Stomach (tissue), 9 donors: ENCODE measurements around the gene IL16. TPM values are rescaled to one million over a fixed set of nuclear protein-coding genes. Genes with fewer than 3 reads are reported as not detected.
A peak's percentile ranks its signal among the peaks of the same experiment; 100 is the strongest.

Source experiments
- DNase-seq, 2 donors: peaks; one replicate each; pipeline versions ENCODE4 v3.0.0 to v3.0.0-alpha.2; 2013 to 2019
- H3K27ac ChIP-seq, 5 donors: fragments of 200-600 bp in 4 of 5; sonication (generic) in 4 of 5; one replicate each; pipeline ENCODE4 v1.5.1; 2013 to 2019; ENCODE audit warnings: mild to moderate bottlenecking in 1 of 5, moderate library complexity in 1 of 5
- H3K27me3 ChIP-seq, 3 donors: fragments of 200-600 bp; sonication (generic); one replicate each; pipeline ENCODE4 v1.5.1; 2017 to 2019; ENCODE audit warnings: mixed run types in 1 of 3
- H3K36me3 ChIP-seq, 4 donors: fragments of 200-600 bp; sonication (generic); 1 replicate in 3 of 4; 2 replicates in 1 of 4; pipeline ENCODE4 v1.5.1; 2016 to 2019
- H3K4me1 ChIP-seq, 4 donors: fragments of 200-600 bp; sonication (generic); one replicate each; pipeline ENCODE4 v1.5.1; 2016 to 2019
- H3K4me3 ChIP-seq, 4 donors: fragments of 200-600 bp; sonication (generic) in 3 of 4; one replicate each; pipeline ENCODE4 v1.5.1; 2016 to 2019; ENCODE audit warnings: mild to moderate bottlenecking in 1 of 4
- H3K9me3 ChIP-seq, 4 donors: fragments of 200-600 bp; sonication (generic); one replicate each; pipeline ENCODE4 v1.5.1; 2016 to 2019
- EP300 ChIP-seq: sonication (generic); formaldehyde crosslinking; IDR thresholded peaks from one replicate; pipeline ENCODE4 v1.6.1; 2017; ENCODE audit warnings: antibody characterized with exemption
- POLR2A ChIP-seq, 4 donors: fragments of 450-650 bp; IDR thresholded peaks; one replicate each; pipeline ENCODE4 v1.6.1; 2016; ENCODE audit warnings: antibody characterized with exemption in 4 of 4, control low read depth in 2 of 4, mild to moderate bottlenecking in 1 of 4, moderate library complexity in 1 of 4
- POLR2AphosphoS5 ChIP-seq, 3 donors: sonication (generic); formaldehyde crosslinking; IDR thresholded peaks; one replicate each; pipeline ENCODE4 v1.6.1; 2016; ENCODE audit warnings: antibody characterized with exemption in 3 of 3
- WGBS, 5 donors: extraction: QIAGEN DNeasy Blood & Tissue Kit in 3 of 5; methylation state at CpG; one replicate each; pipeline versions ENCODE4 v1.1.5 to v1.1.7; 2013 to 2018; 5-methylcytosine and 5-hydroxymethylcytosine counted together
- intact Hi-C: fragments of 100-400 bp; cut with DNase I; formaldehyde crosslinking; loops from one replicate; pipeline ENCODE4 v1.15.1; 2023; ENCODE audit warnings: low total_unique reads
- polyA plus RNA-seq, 3 donors: library from polyadenylated mRNA; stranded (reverse); fragments of 200-250 nt; gene quantifications; one replicate each; pipeline ENCODE4 v1.2.3, GENCODE V29; 2013
- total RNA-seq, 5 donors: library from RNA; depleted of rRNA; stranded (reverse); fragments of >200 nt; gene quantifications; one replicate each; pipeline versions ENCODE4 v1.1.0 to v1.2.3, GENCODE V29; 2014 to 2016
- TF ChIP-seq, protein P1 (sequence below), 7 experiments: fragments of 450-650 bp in 4 of 7; fragments of 200-600 bp in 3 of 7; sonication (generic) in 3 of 7; IDR thresholded peaks; one replicate each; pipeline ENCODE4 v1.5.1; 2016 to 2019; ENCODE audit warnings: antibody characterized with exemption in 7 of 7, control low read depth in 2 of 7, mild to moderate bottlenecking in 1 of 7
- donor health status: healthy with polysubstance abuse.
- donor health status: Bipolar disorder and iron deficiency.
- donor health status: healthy.

Gene IL16
- total and polyA plus RNA-seq, 8 donors, result 4.9 to 21.0 (median 8.7) TPM

DNA sequence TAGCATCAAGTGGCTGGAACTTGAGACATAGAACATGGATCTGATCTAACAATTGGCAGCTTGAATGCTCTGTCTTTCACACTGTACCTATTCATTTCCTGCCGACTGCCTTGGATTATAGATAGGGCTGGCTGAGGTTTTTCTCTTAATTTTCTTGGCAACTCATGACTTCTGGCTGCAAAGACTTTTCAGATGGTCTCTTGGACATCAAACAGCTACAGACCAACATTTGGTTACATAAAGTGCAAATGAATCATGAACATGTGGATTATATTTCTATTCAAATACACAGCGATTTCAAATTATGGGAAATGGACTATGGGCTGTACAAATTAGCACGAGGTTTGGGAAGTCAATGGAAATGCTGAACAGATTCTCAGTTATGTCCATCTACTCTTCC, 26.2 kb upstream of the IL16 start:
- Histone ChIP-seq H3K27ac (no peak overlapping the region), H3K4me1 (peaks cover 8 to 24% (median 16%) of the 10 kb centered on the region in 4 donors), H3K4me3 (no peak overlapping the region), H3K9me3 (no peaks in the 10 kb centered on the region), H3K27me3 (peaks cover 0 to 3% (median 0%) of the 10 kb centered on the region in 3 donors), H3K36me3 (no peaks in the 10 kb centered on the region)
- WGBS, 5 donors, result 53 to 59% (median 57%) methylated on average over 3 of the region's 3 CpGs
- DNase-seq, result no peak
- TF ChIP-seq POLR2A (IDR thresholded peaks at IDR 0.05) (no peak), POLR2AphosphoS5 (IDR thresholded peaks at IDR 0.05) (no peak), EP300 (no peak)
- TF ChIP-seq, protein P1, sequence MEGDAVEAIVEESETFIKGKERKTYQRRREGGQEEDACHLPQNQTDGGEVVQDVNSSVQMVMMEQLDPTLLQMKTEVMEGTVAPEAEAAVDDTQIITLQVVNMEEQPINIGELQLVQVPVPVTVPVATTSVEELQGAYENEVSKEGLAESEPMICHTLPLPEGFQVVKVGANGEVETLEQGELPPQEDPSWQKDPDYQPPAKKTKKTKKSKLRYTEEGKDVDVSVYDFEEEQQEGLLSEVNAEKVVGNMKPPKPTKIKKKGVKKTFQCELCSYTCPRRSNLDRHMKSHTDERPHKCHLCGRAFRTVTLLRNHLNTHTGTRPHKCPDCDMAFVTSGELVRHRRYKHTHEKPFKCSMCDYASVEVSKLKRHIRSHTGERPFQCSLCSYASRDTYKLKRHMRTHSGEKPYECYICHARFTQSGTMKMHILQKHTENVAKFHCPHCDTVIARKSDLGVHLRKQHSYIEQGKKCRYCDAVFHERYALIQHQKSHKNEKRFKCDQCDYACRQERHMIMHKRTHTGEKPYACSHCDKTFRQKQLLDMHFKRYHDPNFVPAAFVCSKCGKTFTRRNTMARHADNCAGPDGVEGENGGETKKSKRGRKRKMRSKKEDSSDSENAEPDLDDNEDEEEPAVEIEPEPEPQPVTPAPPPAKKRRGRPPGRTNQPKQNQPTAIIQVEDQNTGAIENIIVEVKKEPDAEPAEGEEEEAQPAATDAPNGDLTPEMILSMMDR (IDR thresholded peaks at IDR 0.05), result no peak
- intact Hi-C loops, result no loop called here

DNA sequence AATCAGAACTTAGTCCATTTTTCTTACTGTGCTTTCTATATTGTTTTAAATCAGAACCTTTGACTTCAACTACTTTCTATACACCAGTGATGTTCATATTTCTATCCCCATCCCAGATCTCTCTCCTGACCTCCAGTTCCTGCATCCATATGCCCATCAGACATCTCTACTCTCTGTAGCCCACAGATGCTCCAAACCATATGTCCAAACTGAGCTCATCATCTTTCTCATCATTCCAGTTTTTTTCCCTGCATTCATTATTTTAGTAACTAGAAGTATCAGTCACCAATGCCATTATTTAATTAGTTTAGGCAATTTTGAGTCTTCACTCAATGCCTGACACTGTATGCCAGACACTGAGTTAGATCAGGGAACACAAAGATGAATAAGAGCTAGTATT, 25.4 kb upstream of the IL16 start:
- Histone ChIP-seq H3K27me3 (peaks cover 0 to 3% (median 0%) of the 10 kb centered on the region in 3 donors), H3K27ac (no peak overlapping the region), H3K36me3 (no peaks in the 10 kb centered on the region), H3K4me1 (peaks cover 8 to 23% (median 16%) of the 10 kb centered on the region in 4 donors), H3K9me3 (no peaks in the 10 kb centered on the region), H3K4me3 (no peak overlapping the region)
- no peak for DNase-seq
- TF ChIP-seq EP300, result no peak
- intact Hi-C loops, result no loop called here

DNA sequence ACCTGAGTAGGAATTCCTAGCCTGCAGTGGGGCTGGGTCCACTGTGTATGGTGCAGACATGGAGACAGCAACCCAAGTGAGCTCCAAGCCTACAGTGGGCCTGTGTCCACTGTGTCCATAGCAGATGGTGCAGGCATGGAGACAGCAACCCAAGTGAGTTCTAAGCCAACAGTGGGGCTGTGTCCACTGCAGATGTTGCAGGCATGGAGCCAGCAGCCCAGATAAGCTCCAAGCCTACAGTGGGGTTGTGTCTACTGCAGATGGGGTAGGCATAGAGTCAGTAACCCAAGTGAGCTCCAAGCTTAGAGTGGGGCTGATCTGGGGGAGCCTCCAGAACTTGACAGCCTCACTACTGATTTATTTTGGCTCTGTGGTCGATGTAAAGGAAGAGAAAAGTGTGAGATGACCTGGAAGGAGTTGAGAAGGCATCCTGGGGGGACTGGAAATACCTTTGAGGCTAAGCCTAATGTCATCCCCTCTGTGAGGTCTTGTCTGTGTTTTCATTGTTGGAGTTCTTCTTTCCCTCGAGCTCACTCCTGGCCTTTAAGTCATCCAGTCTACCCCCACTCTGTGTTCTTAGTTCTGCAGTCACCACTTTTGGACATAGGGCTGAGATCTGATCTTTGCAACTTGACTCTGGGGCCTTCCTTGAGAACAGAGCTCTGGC, 22.4 kb upstream of the IL16 start:
- DNase-seq, result no peak
- Histone ChIP-seq H3K27me3 (peaks cover 0 to 3% (median 0%) of the 10 kb centered on the region in 3 donors), H3K9me3 (no peaks in the 10 kb centered on the region), H3K27ac (no peak overlapping the region), H3K4me3 (no peak overlapping the region), H3K4me1 (no peaks in the 10 kb centered on the region), H3K36me3 (no peaks in the 10 kb centered on the region)
- TF ChIP-seq, protein P1 (IDR thresholded peaks at IDR 0.05), result no peak
- TF ChIP-seq POLR2A (IDR thresholded peaks at IDR 0.05) (no peak), POLR2AphosphoS5 (IDR thresholded peaks at IDR 0.05) (no peak), EP300 (no peak)
- 60 to 83% (median 70%) methylated on average over 2 of the region's 2 CpGs for WGBS, 5 donors
- intact Hi-C loops, result no loop called here

DNA sequence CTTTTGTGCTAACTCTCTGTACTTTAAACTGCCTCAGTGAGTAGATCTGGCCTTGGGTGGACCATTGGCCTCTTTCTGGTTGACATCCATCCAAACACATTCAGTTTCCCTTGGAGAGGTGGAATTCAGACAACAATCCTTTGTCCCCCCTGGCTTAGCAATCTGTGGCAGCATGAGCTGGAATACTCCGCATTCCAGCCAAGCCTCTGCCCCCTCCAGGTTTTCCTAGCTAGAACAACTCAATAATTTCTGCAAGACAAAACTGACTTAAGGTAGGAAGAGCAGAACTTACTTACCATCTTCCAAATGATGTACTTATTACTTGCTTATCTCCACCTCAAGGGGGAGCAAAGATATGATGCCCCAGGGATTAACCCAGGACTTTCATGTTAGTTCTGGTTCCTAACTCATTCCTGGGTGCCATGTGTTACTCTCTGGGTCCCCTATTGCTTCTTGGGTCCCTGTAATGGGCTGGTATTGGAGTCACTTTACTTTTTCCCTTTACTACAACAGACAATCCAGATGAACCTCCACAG, 21.8 kb upstream of the IL16 start:
- H3K27me3 ChIP-seq, result peaks cover 0 to 3% (median 0%) of the 10 kb centered on the region in 3 donors
- intact Hi-C loops, result no loop called here
- TF ChIP-seq EP300 (no peak), POLR2AphosphoS5 (IDR thresholded peaks at IDR 0.05) (no peak), POLR2A (IDR thresholded peaks at IDR 0.05) (no peak)
- H3K9me3 ChIP-seq, result no peaks in the 10 kb centered on the region
- no peak overlapping the region for H3K27ac ChIP-seq
- H3K36me3 ChIP-seq, result no peaks in the 10 kb centered on the region
- WGBS, 5 donors, result 98 to 100% (median 100%) methylated on average over 1 of the region's 1 CpG
- H3K4me3 ChIP-seq, result no peak overlapping the region
- no peak for DNase-seq
- H3K4me1 ChIP-seq, result no peaks in the 10 kb centered on the region

DNA sequence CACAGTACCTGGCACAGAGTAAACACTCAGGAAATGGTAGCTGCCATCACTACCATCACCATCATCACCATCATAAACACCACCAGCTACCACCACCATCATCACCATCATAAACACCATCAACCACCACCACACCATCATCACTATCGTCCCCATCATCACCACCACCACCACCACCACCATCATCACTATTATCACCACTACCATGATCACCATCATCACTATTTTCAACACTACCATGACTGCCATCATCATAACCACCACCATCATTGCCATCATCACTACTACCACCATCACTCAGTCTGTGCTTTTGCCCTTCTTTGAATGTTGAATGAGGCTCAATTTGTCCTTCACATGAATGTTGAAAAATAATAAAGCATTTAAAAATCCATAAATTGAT, 21.2 kb upstream of the IL16 start:
- Histone ChIP-seq H3K4me3 (no peak overlapping the region), H3K4me1 (no peaks in the 10 kb centered on the region), H3K36me3 (no peaks in the 10 kb centered on the region), H3K27me3 (peaks cover 0 to 3% (median 0%) of the 10 kb centered on the region in 3 donors), H3K9me3 (no peaks in the 10 kb centered on the region), H3K27ac (no peak overlapping the region)
- intact Hi-C loops, result no loop called here
- TF ChIP-seq POLR2AphosphoS5 (IDR thresholded peaks at IDR 0.05), result no peak
- peak in 1 of 4 donors; percentile 49 for TF ChIP-seq POLR2A (IDR thresholded peaks at IDR 0.05)
- no peak for DNase-seq
- 37 to 100% (median 94%) methylated on average over 1 of the region's 1 CpG for WGBS, 5 donors
